NCI-H524 (cell line): Measurements from ENCODE around the gene CXCL16.
"Not testable (repeated sequence)": the region's sequence is repeated elsewhere in the genome, so short reads cannot be mapped to it uniquely, and the experiment has no call there.

Source experiments
- DNase-seq, 2 experiments: peaks; one replicate each; lab custom pipeline; 2025; lab: John Stamatoyannopoulos, UW

The CXCL16 gene

DNA sequence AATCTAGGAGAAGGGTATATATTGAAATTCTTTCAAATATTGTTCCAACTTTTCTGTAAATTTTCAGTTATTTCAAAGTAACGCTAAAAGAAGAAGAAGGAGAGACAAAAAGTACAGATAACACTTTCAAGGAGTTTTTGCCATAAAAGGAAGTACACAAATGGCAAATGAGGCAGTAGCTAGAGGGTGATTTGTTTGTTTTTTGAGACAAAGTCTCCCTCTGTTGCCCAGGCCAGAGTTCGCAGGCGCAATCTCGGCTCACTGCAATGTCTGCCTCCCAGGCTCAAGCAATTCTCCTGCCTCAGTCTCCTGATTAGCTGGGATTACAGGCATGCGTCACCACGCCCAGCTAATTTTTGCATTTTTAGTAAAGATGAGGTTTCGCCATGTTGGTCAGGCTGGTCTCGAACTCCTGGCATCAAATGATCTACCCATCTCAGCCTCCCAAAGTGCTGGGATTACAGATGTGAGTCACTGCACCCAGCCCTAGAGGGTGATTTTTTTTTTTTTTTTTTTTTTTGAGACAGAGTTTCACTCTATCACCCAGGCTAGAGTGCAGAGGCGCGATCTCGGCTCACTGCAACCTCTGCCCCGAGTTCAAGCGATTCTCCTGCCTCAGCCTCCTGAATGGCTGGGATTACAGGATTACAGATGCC is 40.2 kb downstream of the CXCL16 start:
- not testable (repeated sequence) for DNase-seq

DNA sequence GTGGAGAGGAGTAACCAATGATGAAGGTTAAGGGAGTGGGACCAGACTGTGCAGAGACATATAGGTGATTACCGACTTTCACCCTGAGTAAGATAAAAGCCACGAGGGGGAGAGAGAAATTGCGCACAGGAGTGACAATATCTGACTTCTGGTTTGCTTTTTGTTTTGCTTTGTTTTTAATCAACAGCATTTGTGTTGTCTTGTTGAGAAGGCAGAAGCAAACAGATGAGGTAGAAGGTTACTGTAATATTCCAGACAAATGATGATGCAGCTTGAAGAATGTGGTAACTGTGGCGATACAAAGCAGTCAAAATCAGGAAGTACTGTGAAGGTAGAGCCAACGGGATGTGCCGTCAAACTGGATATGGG is 43.3 kb downstream of the CXCL16 start:
- no peak for DNase-seq

DNA sequence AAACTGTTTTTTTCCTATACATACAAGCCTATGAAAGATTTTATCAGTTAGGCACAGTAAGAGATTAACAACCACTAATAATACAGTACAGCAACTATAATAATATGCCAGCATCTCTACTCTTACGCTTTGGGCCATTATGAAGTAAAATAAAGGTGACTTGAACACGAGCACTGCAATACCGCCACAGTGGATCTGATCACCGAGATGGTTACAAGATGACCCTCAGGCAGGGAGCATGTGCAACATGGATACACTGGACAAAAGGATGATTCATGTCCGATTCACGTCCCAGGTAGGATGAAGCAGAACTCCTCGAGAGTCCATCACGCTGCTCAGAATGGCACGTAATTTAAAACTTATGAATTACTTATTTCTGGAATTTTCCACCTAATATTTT is 46.3 kb downstream of the CXCL16 start:
- DNase-seq = no peak

DNA sequence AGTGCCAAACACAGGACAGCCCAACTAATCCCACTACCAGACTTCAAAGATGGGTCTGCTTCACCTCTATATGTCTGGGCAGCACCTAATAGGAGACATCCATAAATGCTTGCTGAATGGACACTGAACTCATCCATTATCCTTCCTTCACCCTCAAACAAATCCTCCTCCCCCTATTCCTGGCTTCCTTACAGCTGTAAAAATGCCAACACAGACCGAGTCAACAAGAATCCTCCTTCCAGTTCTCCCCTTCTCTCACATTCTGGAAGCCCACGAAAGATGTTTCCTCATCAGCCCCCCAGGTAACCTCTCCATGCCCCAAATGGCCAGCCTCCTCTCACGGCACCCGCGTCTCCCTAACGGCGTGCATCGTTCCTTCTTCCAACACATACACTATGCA is 48.0 kb downstream of the CXCL16 start:
- DNase-seq = no peak

DNA sequence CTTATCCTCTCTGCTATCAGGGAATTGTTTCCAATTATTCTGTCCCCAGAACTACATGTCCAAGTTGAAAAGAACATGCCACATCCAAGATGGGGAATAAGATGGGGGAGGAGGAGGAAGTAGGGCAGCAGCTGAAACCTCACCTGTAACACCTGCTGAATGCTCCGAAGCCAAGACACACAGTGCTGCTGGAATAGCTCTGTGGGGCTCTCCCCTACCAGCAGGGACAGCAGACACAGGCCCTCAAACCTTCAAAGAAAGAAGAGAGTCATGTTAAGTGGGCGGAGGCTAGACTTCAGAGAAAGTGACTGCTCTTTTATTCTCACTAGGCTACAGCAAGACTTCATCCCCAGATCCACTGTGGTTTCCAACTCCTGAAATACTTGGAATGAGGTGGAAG is 49.0 kb downstream of the CXCL16 start:
- no peak for DNase-seq

DNA sequence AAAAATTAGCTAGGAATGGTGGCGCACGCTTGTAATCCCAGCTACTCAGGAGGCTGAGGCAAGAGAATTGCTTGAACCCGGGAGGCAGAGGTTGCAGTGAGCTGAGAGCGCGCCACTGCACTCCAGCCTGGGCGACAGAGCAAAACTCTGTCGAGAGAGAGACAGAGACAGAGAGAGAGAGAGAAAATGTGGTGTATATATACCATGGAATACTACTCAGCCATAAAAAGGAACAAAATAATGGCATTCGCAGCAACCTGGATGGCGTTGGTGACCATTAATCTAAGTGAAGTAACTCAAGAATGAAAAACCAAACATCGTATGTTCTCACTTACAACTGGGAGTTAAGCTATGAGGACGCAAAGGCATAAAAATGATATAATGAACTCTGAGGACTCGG is 49.9 kb downstream of the CXCL16 start:
- not testable (repeated sequence) for DNase-seq

DNA sequence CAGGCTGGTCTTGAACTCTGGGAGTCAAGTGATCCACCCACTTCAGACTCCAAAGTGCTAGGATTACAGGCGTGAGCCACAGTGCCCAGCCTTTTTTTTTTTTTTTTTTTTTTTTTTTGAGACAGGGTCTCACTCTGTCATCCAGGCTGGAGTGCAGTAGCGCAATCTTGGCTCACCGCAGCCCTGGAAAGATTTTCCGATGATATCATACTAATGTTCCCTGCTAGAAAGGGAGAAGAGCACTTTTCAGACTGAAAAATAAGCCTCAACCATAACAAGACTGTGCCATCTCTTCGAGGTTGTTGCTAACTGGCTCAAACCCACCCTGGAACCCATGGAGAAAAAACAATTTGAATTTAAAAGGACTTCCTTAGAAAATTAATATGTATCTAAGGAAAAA is 56.0 kb downstream of the CXCL16 start:
- DNase-seq = not testable (repeated sequence)
